Measurements from ENCODE around the gene HECW1. TPM values are rescaled to one million over a fixed set of nuclear protein-coding genes. Genes with fewer than 3 reads are reported as not detected.

Gene HECW1
- total RNA-seq, 2 donors from 2014 or later, result 0.04 TPM; not detected in 1

GRCh38 chr7:43298617-43299016 is 186.2 kb downstream of the HECW1 start:
- no peaks in the 10 kb centered on the region for H3K9me3 ChIP-seq
- no peak for TF ChIP-seq CTCF (IDR thresholded peaks at IDR 0.05)
- H3K4me1 ChIP-seq, result no peaks in the 10 kb centered on the region
- DNase-seq (ENCODE audit: low spot score), result no peak
- no peak overlapping the region for H3K4me3 ChIP-seq
- no peaks in the 10 kb centered on the region for H3K36me3 ChIP-seq
- H3K27me3 ChIP-seq, result no peaks in the 10 kb centered on the region
- H3K27ac ChIP-seq, result no peak overlapping the region

GRCh38 chr7:43300121-43300520 is 187.7 kb downstream of the HECW1 start:
- Histone ChIP-seq H3K4me3 (no peak overlapping the region), H3K36me3 (no peaks in the 10 kb centered on the region), H3K27ac (no peak overlapping the region), H3K4me1 (no peaks in the 10 kb centered on the region), H3K9me3 (no peaks in the 10 kb centered on the region), H3K27me3 (no peaks in the 10 kb centered on the region)
- no peak for TF ChIP-seq CTCF (IDR thresholded peaks at IDR 0.05)
- DNase-seq (ENCODE audit: low spot score), result no peak

GRCh38 chr7:43302211-43302711 is 189.8 kb downstream of the HECW1 start:
- H3K27ac ChIP-seq, result no peak overlapping the region
- no peak for TF ChIP-seq CTCF (IDR thresholded peaks at IDR 0.05)
- no peaks in the 10 kb centered on the region for H3K27me3 ChIP-seq
- H3K4me1 ChIP-seq, result no peaks in the 10 kb centered on the region
- DNase-seq (ENCODE audit: low spot score), result no peak
- H3K36me3 ChIP-seq, result no peaks in the 10 kb centered on the region
- no peak overlapping the region for H3K4me3 ChIP-seq
- no peaks in the 10 kb centered on the region for H3K9me3 ChIP-seq

GRCh38 chr7:43302773-43303460 is 190.5 kb downstream of the HECW1 start:
- DNase-seq (ENCODE audit: low spot score), result no peak
- Histone ChIP-seq H3K4me3 (no peak overlapping the region), H3K27ac (no peak overlapping the region), H3K27me3 (no peaks in the 10 kb centered on the region), H3K4me1 (no peaks in the 10 kb centered on the region), H3K36me3 (no peaks in the 10 kb centered on the region), H3K9me3 (no peaks in the 10 kb centered on the region)
- TF ChIP-seq CTCF (IDR thresholded peaks at IDR 0.05), result no peak

- Histone ChIP-seq H3K4me3 (no peak overlapping the region), H3K27ac (no peak overlapping the region), H3K36me3 (no peaks in the 10 kb centered on the region), H3K9me3 (no peaks in the 10 kb centered on the region), H3K27me3 (no peaks in the 10 kb centered on the region), H3K4me1 (no peaks in the 10 kb centered on the region)
- no peak for TF ChIP-seq CTCF (IDR thresholded peaks at IDR 0.05)
- DNase-seq (ENCODE audit: low spot score), result no peak
Observed at GRCh38 chr7:43303740-43304241, 191.3 kb downstream of the HECW1 start.

Data from right atrium auricular region (tissue), 2 donors.